DMS 273 treated with DMSO at 0.1 percent for 48 hours (cell line): ENCODE results near the gene BBS9.

Experiments
- DNase-seq: peaks from one replicate; lab custom pipeline; 2025; lab: John Stamatoyannopoulos, UW

BBS9 gene

GRCh38 chr7:33356336-33356735, 227.0 kb downstream of the BBS9 start:
- no peak for DNase-seq

DNA sequence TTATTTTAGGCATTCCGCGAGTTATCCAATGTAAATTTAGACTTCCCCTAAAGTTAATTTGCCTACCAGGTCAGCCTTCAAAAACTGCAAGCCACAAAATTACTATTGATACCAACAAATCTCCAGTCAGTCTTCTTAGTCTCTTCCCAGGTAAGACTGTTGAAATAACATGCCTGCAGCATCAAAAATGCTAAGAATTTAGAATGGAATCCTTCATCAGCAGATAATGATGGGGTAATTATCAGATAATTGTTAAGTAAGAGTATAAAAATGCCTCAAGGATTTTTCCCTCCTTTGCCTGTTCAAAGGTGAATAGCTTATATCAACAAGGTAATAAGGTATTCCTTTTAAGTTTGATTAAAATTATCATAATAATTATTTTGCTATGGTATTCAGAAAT, 228.5 kb downstream of the BBS9 start:
- no peak for DNase-seq

- DNase-seq, result no peak
Observed at GRCh38 chr7:33369888-33370287, 240.5 kb downstream of the BBS9 start.

- no peak for DNase-seq
Observed at GRCh38 chr7:33373195-33373594, 243.8 kb downstream of the BBS9 start.

- no peak for DNase-seq
Observed at GRCh38 chr7:33379891-33380525, 250.6 kb downstream of the BBS9 start.

GRCh38 chr7:33388332-33388731, 259.0 kb downstream of the BBS9 start:
- no peak for DNase-seq

- DNase-seq, result peak; percentile 90
Observed at GRCh38 chr7:33392148-33392547, 262.8 kb downstream of the BBS9 start.

DNA sequence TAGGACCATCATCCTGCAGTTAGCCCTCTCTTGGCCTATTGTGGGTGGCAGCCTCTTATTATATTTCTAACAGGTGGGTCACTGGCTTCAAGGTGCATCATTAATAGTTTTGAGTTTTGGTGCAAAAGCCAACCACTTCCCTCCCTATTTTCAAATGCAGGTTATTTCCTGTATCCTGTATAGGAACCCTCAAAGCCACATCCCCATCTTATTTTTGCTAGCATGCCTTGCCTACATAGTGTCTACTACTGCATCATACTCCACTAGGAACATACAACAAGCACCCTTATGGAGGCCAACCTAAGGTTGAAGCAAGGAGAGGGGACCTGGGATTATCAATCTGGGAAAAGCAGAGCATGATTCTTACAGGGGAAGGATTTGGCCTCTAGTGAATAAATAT, 264.4 kb downstream of the BBS9 start:
- no peak for DNase-seq

- peak; percentile 84 for DNase-seq
Observed at GRCh38 chr7:33395340-33395739, 266.0 kb downstream of the BBS9 start.

DNA sequence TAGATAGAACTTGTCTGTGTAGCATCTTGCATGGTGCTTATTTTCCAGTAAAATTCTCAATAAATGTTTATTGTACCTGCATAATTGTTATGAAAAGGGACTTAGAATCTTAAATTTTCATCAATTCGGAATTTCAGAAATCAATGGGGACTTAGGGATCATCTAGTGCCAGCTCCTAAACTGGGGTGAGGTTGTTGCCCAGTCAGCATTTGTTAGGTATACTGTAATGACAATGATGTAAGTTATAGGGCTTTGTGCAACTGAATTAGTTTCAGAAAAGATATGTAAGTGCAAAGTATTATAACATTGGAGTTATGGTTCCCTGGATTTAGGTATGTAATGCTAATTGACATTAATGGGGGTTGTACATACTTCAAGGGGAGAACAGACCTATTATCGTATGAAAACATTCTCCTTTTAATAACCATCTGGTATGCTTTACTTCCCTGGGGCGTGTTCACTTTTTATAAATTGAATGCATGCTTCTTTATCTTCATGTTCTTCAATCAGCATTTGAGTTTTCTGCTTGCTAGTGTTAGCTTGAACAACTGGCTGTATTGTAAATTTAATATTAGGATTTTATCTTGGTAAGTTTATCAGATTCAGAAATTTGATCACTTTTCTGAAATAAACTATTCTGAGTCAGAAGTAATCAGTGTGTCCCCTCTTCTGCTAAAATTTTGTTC, 270.3 kb downstream of the BBS9 start:
- DNase-seq, result no peak

DNA sequence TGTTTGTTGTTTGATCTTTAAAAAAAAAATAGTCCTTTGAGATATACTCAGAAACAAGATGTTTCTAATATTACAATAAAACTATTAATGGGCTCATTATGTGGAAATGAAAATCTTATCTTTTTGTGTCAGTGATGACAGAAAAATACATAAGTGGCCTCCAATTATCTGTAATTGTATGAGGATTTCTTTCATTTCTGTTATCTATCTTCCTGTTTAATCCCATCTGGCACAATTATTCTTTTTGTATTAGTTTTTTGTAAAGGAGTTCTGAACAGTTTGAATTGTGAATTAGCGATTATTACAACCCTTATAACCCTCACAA, 270.8 kb downstream of the BBS9 start:
- DNase-seq, result no peak

GRCh38 chr7:33410266-33410665, 280.9 kb downstream of the BBS9 start:
- DNase-seq, result no peak

GRCh38 chr7:33411020-33411419, 281.7 kb downstream of the BBS9 start:
- no peak for DNase-seq

DNA sequence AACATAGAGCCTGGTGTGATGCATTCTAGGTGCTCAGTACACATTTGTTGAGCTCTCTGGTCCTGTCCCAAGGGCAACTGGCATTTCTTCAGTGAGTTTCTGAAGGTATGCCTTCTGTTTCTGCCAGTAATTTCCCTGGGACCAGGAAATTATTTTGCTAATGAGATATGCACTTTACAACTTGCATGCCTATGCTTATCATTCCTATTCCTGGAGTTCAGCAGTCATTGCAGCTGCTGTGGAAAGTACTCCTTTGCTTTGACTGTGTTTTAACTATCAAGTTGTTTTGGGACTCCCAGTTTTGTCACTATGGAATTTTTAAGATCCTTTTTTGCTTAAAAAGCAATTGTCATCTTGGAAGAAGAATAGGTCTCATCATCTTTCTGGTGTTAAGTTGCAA, 283.0 kb downstream of the BBS9 start:
- no peak for DNase-seq

DNA sequence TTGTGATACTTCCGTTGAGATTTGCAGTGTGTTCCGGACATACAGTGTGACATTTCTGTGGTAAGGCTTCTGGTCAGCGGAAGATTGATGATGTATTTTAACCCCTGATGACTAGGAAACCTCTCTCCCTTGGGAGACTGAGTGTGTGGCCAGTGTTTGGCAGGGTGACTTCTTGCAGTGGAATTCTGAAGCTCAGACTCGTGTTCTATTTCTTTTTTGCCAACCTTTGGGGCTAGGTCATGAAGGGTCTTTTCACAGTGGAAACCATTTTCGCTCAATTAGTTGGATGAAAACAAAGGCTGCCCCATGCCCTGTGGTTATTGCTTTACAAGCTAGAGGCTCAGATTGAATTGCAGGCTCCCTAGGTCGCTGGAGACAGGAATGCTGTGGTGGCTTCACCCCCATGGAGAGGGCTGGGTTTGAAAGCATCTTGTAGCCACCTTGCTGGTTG, 288.9 kb downstream of the BBS9 start:
- no peak for DNase-seq

- no peak for DNase-seq
Observed at GRCh38 chr7:33420311-33420940, 291.1 kb downstream of the BBS9 start.

GRCh38 chr7:33421429-33421828, 292.1 kb downstream of the BBS9 start:
- no peak for DNase-seq

- no peak for DNase-seq
Observed at GRCh38 chr7:33422141-33422540, 292.8 kb downstream of the BBS9 start.

DNA sequence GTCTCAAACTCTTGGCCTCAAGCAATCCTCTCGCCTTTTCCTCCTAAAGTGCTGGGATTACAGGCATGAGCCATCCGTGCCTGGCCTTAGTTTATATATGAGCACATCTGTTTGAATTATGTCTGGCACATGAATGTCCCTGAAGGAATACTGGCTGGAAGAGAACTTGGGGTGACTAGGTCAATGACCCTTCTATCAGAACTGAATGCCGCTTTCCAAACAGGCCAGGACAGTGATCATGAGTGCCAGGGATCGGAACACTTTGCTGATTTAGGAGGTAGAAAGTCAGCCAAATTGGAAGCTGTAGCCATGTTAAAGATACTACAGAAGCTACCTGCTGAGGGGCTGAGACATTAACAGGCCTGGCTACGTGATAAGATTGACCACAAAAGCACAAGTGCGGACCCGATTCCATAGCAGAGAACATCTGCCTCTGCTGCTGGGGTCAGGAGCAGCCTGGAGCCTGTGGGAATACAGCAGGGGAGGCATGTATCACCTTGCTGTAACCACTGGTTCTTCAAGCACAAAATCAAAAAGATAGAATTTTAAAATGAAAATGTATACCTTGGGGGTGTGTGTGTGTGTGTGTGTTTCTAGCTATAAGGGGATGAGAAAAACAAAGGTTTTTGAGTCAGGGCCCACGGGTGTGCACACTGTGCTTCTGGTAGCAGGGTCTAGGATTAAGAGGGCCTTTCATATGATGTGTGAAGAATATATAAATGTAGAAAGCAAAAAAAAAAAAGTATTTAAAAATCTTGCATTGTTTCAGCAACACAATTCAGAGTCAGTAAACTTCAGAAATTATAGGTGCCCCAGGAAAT, 293.7 kb downstream of the BBS9 start:
- DNase-seq, result no peak

DNA sequence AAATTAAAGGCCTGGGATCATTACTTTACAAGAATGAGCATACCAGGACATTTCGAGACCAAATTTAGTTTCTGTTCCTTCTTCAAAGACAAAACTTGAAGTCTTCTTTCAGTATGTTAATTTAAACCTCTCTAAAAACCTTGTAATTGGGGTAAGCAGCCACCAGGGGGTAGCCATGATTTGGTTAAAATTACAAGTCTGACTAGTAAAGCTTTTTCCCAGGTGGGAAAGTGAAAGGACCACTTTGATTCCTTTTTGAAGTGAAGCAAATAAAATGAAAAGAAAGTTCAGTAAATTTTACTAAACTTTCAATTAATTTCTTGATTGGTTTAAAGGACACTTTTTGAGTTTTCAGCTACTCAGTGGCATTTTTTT, 294.3 kb downstream of the BBS9 start:
- DNase-seq, result no peak

- no peak for DNase-seq
Observed at GRCh38 chr7:33425395-33425794, 296.0 kb downstream of the BBS9 start.

DNA sequence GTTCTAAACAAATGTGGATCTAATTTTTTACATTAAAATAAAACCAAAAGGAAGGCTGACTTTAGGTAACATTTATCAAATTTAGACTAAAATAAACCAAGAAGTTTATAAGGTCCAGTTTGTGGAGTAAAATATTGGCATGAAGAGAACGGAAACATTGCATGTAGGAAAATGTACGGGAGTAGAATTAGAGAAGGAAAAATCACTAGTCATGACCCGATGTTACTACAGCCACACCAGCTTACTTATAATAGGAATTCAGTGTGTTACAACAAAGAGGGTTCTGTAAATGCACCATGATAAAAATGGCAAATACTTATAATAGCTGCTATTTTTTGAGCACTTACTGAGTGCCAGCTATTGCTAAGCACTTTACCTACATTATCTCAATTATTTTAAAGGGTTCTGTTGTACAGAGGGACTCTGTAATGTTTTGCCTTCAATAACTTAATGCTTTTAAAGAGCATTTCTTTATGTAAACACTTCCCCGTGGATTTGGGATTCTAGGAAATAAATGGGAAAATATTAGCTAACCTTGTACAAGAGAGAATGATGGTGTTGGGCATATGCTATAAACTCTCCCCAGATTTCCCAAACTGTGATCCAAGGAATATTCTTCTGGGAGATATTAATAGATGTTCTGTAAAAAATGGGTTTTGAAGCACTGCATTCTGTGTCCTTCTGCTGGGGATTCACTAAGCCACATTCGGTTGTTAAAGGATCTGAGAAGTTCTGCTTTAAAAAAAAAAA, 296.7 kb downstream of the BBS9 start:
- DNase-seq, result no peak
